SK-N-SH (cell line): ENCODE data around the gene MAP4K4. TPM values are rescaled to one million over a fixed set of nuclear protein-coding genes. Genes with fewer than 3 reads are reported as not detected.

Experiments used
- CTCF ChIA-PET: fragments of 300-600, 350-600 bp; formaldehyde crosslinking; extraction: SDS; loops from one replicate; lab custom pipeline; 2021; lab: Yijun Ruan, JAX
- POLR2A ChIA-PET: fragments of 350-600 bp; sonication (Branson Sonifier 250); formaldehyde crosslinking; extraction: SDS; loops from one replicate; lab custom pipeline; 2020; ENCODE audit warnings: antibody characterized with exemption, inconsistent platforms; lab: Yijun Ruan, JAX
- DNase-seq: peaks from one replicate; pipeline ENCODE4 v3.0.0; 2012
- H2AFZ ChIP-seq: fragments of 200-600 bp; sonication (generic); 2 replicates; pipeline ENCODE4 v1.8.1; 2016; ENCODE audit warnings: antibody characterized with exemption, mild to moderate bottlenecking, low read depth
- H3F3A ChIP-seq: fragments of 200-600 bp; sonication (generic); replicated peaks from 2 replicates; pipeline ENCODE3; 2016; ENCODE audit warnings: antibody characterized with exemption, mild to moderate bottlenecking; ENCODE audit not compliant: insufficient read depth
- H3K27ac ChIP-seq, 2 experiments: fragments of 200-500 bp in 1 of 2; fragments of 200-600 bp in 1 of 2; sonication (Bioruptor generic) in 1 of 2; sonication (generic), shearing (Covaris generic) in 1 of 2; 2 replicates each; pipeline versions ENCODE4 v1.5.1 to v1.6.1; 2014 to 2016; ENCODE audit warnings: low read depth in 2 of 2, inconsistent platforms in 1 of 2, low read length in 1 of 2, mild to moderate bottlenecking in 1 of 2, mixed read lengths in 1 of 2
- H3K27me3 ChIP-seq: fragments of 200-600 bp; sonication (generic), shearing (Covaris generic); 2 replicates; pipeline ENCODE4 v1.6.1; 2016; ENCODE audit warnings: mixed run types; ENCODE audit not compliant: insufficient read depth
- H3K36me3 ChIP-seq, 2 experiments: fragments of 200-500 bp in 1 of 2; fragments of 200-600 bp in 1 of 2; sonication (Bioruptor generic) in 1 of 2; sonication (generic) in 1 of 2; replicated peaks in 1 of 2; 2 replicates each; pipeline versions ENCODE3 to v1.5.1; 2014 to 2016; ENCODE audit warnings: low read length in 1 of 2, mild to moderate bottlenecking in 1 of 2; ENCODE audit not compliant: insufficient read depth in 2 of 2, control insufficient read depth in 1 of 2
- H3K4me1 ChIP-seq, 2 experiments: fragments of 200-500 bp in 1 of 2; fragments of 200-600 bp in 1 of 2; sonication (Bioruptor generic) in 1 of 2; sonication (generic), shearing (Covaris generic) in 1 of 2; 2 replicates each; pipeline versions ENCODE4 v1.5.1 to v1.6.1; 2014 to 2016; ENCODE audit warnings: low read depth in 1 of 2, low read length in 1 of 2, mixed run types in 1 of 2; ENCODE audit not compliant: insufficient read depth in 2 of 2, control insufficient read depth in 1 of 2
- H3K4me2 ChIP-seq: fragments of 200-600 bp; sonication (generic), shearing (Covaris generic); 2 replicates; pipeline ENCODE4 v1.6.1; 2017; ENCODE audit warnings: mixed run types
- H3K4me3 ChIP-seq, 2 experiments: fragments of 200-500 bp in 1 of 2; fragments of 200-600 bp in 1 of 2; sonication (Bioruptor generic) in 1 of 2; sonication (generic), shearing (Covaris generic) in 1 of 2; 2 replicates each; pipeline versions ENCODE4 v1.5.1 to v1.8.1; 2014 to 2016; ENCODE audit warnings: low read depth in 2 of 2, inconsistent platforms in 1 of 2, low read length in 1 of 2, mild to moderate bottlenecking in 1 of 2, mixed read lengths in 1 of 2, moderate library complexity in 1 of 2
- H3K79me2 ChIP-seq: fragments of 200-600 bp; sonication (generic); 2 replicates; pipeline ENCODE4 v1.8.1; 2017; ENCODE audit warnings: mild to moderate bottlenecking; ENCODE audit not compliant: insufficient read depth
- H3K9ac ChIP-seq: fragments of 200-600 bp; sonication (generic); 2 replicates; pipeline ENCODE4 v1.6.1; 2017; ENCODE audit warnings: mixed run types
- H3K9me2 ChIP-seq: fragments of 200-600 bp; sonication (generic); 2 replicates; pipeline ENCODE4 v1.6.1; 2017; ENCODE audit warnings: mixed run types
- H3K9me3 ChIP-seq: fragments of 200-600 bp; sonication (generic); 2 replicates; pipeline ENCODE4 v1.6.1; 2017; ENCODE audit warnings: mixed run types, mild to moderate bottlenecking, moderate library complexity
- H4K20me1 ChIP-seq: fragments of 200-600 bp; sonication (generic); 2 replicates; pipeline ENCODE4 v1.6.1; 2017; ENCODE audit warnings: mild to moderate bottlenecking, mixed run types; ENCODE audit not compliant: insufficient read depth
- FOXJ3 ChIP-seq: sonication (generic); formaldehyde crosslinking; IDR thresholded peaks from 2 replicates; pipeline ENCODE4 v1.5.1; 2020; ENCODE audit warnings: mild to moderate bottlenecking, missing genetic modification reagents
- GABPA ChIP-seq: IDR thresholded peaks from 2 replicates; pipeline ENCODE4 v1.4.0; 2012; ENCODE audit warnings: low read depth, mild to moderate bottlenecking
- JUND ChIP-seq: IDR thresholded peaks from 2 replicates; pipeline ENCODE4 v1.4.0; 2012
- REST ChIP-seq: IDR thresholded peaks from 2 replicates; pipeline ENCODE4 v1.6.1; 2012; ENCODE audit warnings: mild to moderate bottlenecking, low read depth, low read length, moderate library complexity
- RFX5 ChIP-seq: IDR thresholded peaks from 2 replicates; pipeline ENCODE4 v1.6.1; 2012; ENCODE audit warnings: mild to moderate bottlenecking, improper control_type of control experiment, low read length
- SIN3A ChIP-seq: IDR thresholded peaks from 2 replicates; pipeline ENCODE4 v1.6.1; 2012; ENCODE audit warnings: low read depth, mild to moderate bottlenecking, low read length, moderate library complexity, borderline replicate concordance
- TEAD4 ChIP-seq: IDR thresholded peaks from 2 replicates; pipeline ENCODE4 v1.4.0; 2012; ENCODE audit warnings: mild to moderate bottlenecking, borderline replicate concordance; ENCODE audit not compliant: insufficient read depth
- YY1 ChIP-seq: IDR thresholded peaks from 2 replicates; pipeline ENCODE4 v1.4.0; 2012; ENCODE audit warnings: low read depth, mild to moderate bottlenecking
- whole genome bisulfite sequencing: methylation state at CpG from one replicate; pipeline ENCODE4 v1.1.6; 2017; ENCODE audit warnings: low lambda C conversion rate; 5-methylcytosine and 5-hydroxymethylcytosine counted together
- polyA plus RNA-seq, 3 experiments: library from polyadenylated mRNA; depleted of rRNA; stranded (reverse); fragments of >200 nt; gene quantifications; 2 replicates each; pipeline ENCODE4 v1.2.3, GENCODE V29; 2012

Gene MAP4K4
- polyA plus RNA-seq, 1 of the 3 experiments (the other 2 are of a cell fraction) = 72.9 TPM

- Histone ChIP-seq H3K36me3 (no peaks in the 10 kb centered on the region), H2AFZ (no peak overlapping the region), H3K27me3 (no peaks in the 10 kb centered on the region), H3K9me2 (no peaks in the 10 kb centered on the region), H3K9me3 (no peaks in the 10 kb centered on the region), H3F3A (no peaks in the 10 kb centered on the region), H3K9ac (no peak overlapping the region), H3K4me1 (peaks cover 34 to 36% of the 10 kb centered on the region in 2 experiments), H3K27ac (no peak overlapping the region), H3K79me2 (peaks cover 100% of the 10 kb centered on the region), H4K20me1 (peaks cover 99% of the 10 kb centered on the region), H3K4me2 (no peak overlapping the region), H3K4me3 (no peak overlapping the region)
- 100% methylated on average over 3 of the region's 3 CpGs for WGBS
- POLR2A ChIA-PET = no interaction called here
- TF ChIP-seq TEAD4 = no peak
- TF ChIP-seq YY1 = no peak
- no peak for TF ChIP-seq JUND
- no peak for TF ChIP-seq REST
- TF ChIP-seq FOXJ3 (CRISPR knock-in tag) = no peak
- no peak for TF ChIP-seq SIN3A
- CTCF ChIA-PET = interaction anchor here (1.2 to 2.3 kb wide), 3 partner anchors 9 to 52 kb away, joined by 3 to 12 read pairs (median 9); no protein-coding TSS in a partner anchor
- no peak for DNase-seq
Observed at GRCh38 chr2:101779656-101780055, 82.1 kb downstream of the MAP4K4 start.

- no peaks in the 10 kb centered on the region for H3K36me3 ChIP-seq
- H4K20me1 ChIP-seq = peaks cover 98% of the 10 kb centered on the region
Observed at GRCh38 chr2:101781326-101781725, 83.8 kb downstream of the MAP4K4 start.

More at GRCh38 chr2:101781326-101781725, 83.8 kb downstream of the MAP4K4 start:
- Histone ChIP-seq H3F3A (no peaks in the 10 kb centered on the region), H2AFZ (no peak overlapping the region), H3K27ac (peak overlapping the region in 1 of 2 experiments; percentile 40; a peak in 1 of 4 replicates), H3K4me2 (no peak overlapping the region), H3K9me3 (no peaks in the 10 kb centered on the region), H3K4me3 (no peak overlapping the region), H3K27me3 (no peaks in the 10 kb centered on the region), H3K79me2 (peaks cover 100% of the 10 kb centered on the region), H3K9me2 (no peaks in the 10 kb centered on the region), H3K9ac (no peak overlapping the region), H3K4me1 (peaks cover 18 to 26% of the 10 kb centered on the region in 2 experiments)
- no peak for DNase-seq
- WGBS = 69% methylated on average over 4 of the region's 4 CpGs
- CTCF ChIA-PET = interaction anchor here (0.7 to 2.0 kb wide), 4 partner anchors 11 to 46 kb away, joined by 3 to 9 read pairs (median 4); no protein-coding TSS in a partner anchor
- no peak for TF ChIP-seq RFX5
- no peak for TF ChIP-seq GABPA
- TF ChIP-seq JUND = no peak
- POLR2A ChIA-PET = no interaction called here
